ENCODE measurements around the gene ROBO4. TPM values are rescaled to one million over a fixed set of nuclear protein-coding genes. Genes with fewer than 3 reads are reported as not detected.

ROBO4 gene
- polyA plus RNA-seq, 2 of the 4 experiments (the other 2 are of a cell fraction) = not detected

DNA sequence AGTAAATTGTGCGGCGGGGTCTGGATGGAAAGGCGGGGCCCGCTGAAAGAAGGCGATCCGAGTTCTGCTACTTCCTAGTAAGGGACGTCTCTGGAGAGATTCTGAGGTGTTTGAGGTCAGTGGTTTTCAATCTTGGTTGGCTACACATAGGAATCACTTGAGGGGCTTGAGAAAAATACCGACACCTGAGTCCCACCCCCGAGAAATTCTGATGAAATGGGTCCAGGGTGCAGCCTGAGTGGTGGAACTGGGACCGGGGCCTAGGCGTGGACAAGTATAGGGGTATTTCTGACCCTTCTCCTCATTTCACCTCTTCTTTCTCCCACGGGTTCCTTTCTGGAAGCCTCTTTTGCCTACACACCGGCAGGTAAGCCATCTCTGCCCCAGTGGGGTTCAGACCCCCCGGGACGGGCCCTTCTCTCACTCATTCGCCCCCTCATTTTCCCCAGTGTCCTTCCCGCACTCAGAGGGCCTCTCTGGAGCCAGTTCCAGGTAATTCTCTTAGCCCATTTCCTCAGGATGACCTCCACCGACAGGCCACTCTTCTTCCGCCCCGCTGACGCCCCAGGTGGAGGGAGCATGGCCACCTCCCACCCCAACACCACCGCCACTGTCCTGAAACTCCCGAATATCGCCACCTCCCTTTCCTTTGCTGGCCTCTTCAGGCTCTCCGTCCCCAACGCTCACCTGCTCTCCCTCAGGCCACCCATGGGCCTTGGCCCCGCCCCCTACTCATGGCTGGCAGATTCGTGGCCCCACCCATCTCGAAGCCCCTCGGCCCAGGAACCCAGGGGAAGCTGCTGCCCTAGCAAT lies 20.6 kb downstream of the ROBO4 start:
- ATAC-seq (no peak), FAIRE-seq (no peak), DNase-seq (ENCODE audit: low read depth in 1 of 2, low spot score in 1 of 2) (no peak)
- Histone ChIP-seq H3K9me3 (no peaks in the 10 kb centered on the region), H3K27ac (peak overlapping the region; percentile 92 to 94), H3K4me1 (peaks cover 6% of the 10 kb centered on the region; the same call in 1 of the 3 replicates), H3K4me2 (peak overlapping the region; percentile 97), H3K4me3 (peak overlapping the region; percentile 61)
- WGBS (ENCODE audit: missing lambda C conversion rate) = 82% methylated on average over 30 of the region's 30 CpGs
- ChIA-PET POLR2A (interaction anchor here (0.5 to 1.8 kb wide), 19 partner anchors 10 to 254 kb away, joined by 3 to 35 read pairs (median 4); partner anchors contain the start of genes CCDC15, MSANTD2, ROBO4 and TBRG1), CTCF (interaction anchor here (0.6 to 5.5 kb wide), 38 partner anchors 8 to 472 kb away, joined by 3 to 38 read pairs (median 4); partner anchors contain the start of genes CCDC15, ROBO3 and ROBO4)
- TF ChIP-seq PHF8 (IDR thresholded peaks at IDR 0.05; ENCODE audit: borderline replicate concordance, low read depth) = no peak

DNA sequence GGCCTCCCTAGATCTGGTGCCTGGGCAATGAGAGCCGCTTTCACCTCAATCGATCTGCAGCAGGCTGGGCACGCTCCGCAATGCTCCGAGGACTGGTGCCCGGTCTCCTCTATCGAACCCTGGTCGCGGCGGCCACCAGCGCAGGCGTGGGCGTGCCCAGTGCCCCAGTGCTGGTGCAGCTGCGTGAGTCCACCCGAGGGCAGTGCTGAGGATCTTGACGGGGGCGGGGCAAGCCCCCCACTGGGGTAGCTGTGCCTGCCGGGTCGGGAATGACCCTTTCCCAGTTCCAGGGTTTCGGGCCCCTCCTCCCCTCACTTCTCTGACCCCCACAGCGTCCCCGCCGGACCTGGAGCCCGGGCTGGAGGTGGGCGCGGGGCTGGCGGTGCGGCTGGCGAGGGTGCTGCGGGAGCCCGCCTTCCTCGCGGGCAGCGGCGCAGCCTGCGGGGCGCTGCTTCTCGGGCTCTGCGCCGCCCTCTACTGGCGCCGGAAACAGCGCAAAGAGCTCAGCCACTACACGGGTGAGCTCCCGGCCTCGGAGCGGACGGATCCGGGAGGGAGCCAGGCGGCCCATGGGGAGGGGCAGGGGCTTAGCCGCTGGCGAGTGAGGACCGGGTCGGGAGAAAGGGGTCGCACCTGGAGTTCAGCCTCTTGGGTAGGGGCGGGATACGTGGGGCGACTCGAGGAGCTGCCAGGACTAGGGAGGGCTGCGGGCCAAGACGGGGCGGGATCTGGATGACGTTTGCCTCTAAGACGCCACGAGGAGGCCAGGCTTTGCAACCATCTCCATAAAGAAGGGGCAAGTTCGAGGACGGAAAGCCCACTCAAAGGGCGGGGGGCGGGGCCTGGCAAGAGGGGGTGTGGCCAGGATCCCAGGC lies 21.5 kb downstream of the ROBO4 start:
- H3K4me2 ChIP-seq = peak overlapping the region; percentile 97
- DNase-seq (ENCODE audit: low read depth in 1 of 2, low spot score in 1 of 2) (peak; percentile 76 to 90), FAIRE-seq (no peak), ATAC-seq (peak; percentile 91 to 97)
- H3K4me1 ChIP-seq = peaks cover 6% of the 10 kb centered on the region; the same call in 1 of the 3 replicates
- H3K9me3 ChIP-seq = no peaks in the 10 kb centered on the region
- H3K27ac ChIP-seq = peak overlapping the region; percentile 92 to 94
- H3K4me3 ChIP-seq = peak overlapping the region; percentile 61
- WGBS (ENCODE audit: missing lambda C conversion rate) = 0% methylated on average over 15 of the region's 69 CpGs
- TF ChIP-seq POLR2A (IDR thresholded peaks at IDR 0.05; ENCODE audit: low read length) (peak; percentile 49), MYC (IDR thresholded peaks at IDR 0.05; ENCODE audit: borderline replicate concordance, low read length) (no peak), JUNB (IDR thresholded peaks at IDR 0.05) (no peak), BHLHE40 (IDR thresholded peaks at IDR 0.05; ENCODE audit: low read depth, low read length) (no peak), TFCP2L1 (CRISPR knock-in tag; IDR thresholded peaks at IDR 0.05) (no peak), HDAC2 (IDR thresholded peaks at IDR 0.05) (no peak), FOSB (CRISPR knock-in tag; IDR thresholded peaks at IDR 0.05) (no peak), RAD21 (conservative IDR thresholded peaks at IDR 0.05 in 1 of 2, IDR thresholded peaks at IDR 0.05 in 1 of 2) (peak; percentile 17 to 45; a peak in 3 of 5 replicates), SMC3 (IDR thresholded peaks at IDR 0.05) (peak; percentile 57), PHF8 (IDR thresholded peaks at IDR 0.05; ENCODE audit: borderline replicate concordance, low read depth) (peak; percentile 74; the same call in 1 of the 2 replicates), FOXS1 (CRISPR knock-in tag; IDR thresholded peaks at IDR 0.05) (no peak), JUN (IDR thresholded peaks at IDR 0.05) (0 out of 5 replicates have a peak, but pooled peaks of 1 of the 2 experiments have one; percentile 43), ZNF302 (CRISPR knock-in tag; IDR thresholded peaks at IDR 0.05) (no peak)
- TF ChIP-seq, protein P1, sequence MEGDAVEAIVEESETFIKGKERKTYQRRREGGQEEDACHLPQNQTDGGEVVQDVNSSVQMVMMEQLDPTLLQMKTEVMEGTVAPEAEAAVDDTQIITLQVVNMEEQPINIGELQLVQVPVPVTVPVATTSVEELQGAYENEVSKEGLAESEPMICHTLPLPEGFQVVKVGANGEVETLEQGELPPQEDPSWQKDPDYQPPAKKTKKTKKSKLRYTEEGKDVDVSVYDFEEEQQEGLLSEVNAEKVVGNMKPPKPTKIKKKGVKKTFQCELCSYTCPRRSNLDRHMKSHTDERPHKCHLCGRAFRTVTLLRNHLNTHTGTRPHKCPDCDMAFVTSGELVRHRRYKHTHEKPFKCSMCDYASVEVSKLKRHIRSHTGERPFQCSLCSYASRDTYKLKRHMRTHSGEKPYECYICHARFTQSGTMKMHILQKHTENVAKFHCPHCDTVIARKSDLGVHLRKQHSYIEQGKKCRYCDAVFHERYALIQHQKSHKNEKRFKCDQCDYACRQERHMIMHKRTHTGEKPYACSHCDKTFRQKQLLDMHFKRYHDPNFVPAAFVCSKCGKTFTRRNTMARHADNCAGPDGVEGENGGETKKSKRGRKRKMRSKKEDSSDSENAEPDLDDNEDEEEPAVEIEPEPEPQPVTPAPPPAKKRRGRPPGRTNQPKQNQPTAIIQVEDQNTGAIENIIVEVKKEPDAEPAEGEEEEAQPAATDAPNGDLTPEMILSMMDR (IDR thresholded peaks at IDR 0.05) = peak; percentile 65
- TF ChIP-seq, protein P2, sequence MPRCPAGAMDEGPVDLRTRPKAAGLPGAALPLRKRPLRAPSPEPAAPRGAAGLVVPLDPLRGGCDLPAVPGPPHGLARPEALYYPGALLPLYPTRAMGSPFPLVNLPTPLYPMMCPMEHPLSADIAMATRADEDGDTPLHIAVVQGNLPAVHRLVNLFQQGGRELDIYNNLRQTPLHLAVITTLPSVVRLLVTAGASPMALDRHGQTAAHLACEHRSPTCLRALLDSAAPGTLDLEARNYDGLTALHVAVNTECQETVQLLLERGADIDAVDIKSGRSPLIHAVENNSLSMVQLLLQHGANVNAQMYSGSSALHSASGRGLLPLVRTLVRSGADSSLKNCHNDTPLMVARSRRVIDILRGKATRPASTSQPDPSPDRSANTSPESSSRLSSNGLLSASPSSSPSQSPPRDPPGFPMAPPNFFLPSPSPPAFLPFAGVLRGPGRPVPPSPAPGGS (IDR thresholded peaks at IDR 0.05) = peak; percentile 56; the same call in 1 of the 3 replicates
- TF ChIP-seq, protein P3, sequence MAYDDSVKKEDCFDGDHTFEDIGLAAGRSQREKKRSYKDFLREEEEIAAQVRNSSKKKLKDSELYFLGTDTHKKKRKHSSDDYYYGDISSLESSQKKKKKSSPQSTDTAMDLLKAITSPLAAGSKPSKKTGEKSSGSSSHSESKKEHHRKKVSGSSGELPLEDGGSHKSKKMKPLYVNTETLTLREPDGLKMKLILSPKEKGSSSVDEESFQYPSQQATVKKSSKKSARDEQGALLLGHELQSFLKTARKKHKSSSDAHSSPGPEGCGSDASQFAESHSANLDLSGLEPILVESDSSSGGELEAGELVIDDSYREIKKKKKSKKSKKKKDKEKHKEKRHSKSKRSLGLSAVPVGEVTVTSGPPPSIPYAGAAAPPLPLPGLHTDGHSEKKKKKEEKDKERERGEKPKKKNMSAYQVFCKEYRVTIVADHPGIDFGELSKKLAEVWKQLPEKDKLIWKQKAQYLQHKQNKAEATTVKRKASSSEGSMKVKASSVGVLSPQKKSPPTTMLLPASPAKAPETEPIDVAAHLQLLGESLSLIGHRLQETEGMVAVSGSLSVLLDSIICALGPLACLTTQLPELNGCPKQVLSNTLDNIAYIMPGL (CRISPR knock-in tag; IDR thresholded peaks at IDR 0.05; ENCODE audit: borderline replicate concordance) = peak; percentile 52; the same call in 1 of the 2 replicates
- TF ChIP-seq, protein P4, sequence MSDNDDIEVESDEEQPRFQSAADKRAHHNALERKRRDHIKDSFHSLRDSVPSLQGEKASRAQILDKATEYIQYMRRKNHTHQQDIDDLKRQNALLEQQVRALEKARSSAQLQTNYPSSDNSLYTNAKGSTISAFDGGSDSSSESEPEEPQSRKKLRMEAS (IDR thresholded peaks at IDR 0.05) = peak; percentile 44
- TF ChIP-seq, protein P5, sequence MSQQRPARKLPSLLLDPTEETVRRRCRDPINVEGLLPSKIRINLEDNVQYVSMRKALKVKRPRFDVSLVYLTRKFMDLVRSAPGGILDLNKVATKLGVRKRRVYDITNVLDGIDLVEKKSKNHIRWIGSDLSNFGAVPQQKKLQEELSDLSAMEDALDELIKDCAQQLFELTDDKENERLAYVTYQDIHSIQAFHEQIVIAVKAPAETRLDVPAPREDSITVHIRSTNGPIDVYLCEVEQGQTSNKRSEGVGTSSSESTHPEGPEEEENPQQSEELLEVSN (IDR thresholded peaks at IDR 0.05; ENCODE audit: borderline replicate concordance, low read depth) = no peak
- ChIA-PET CTCF (interaction anchor here (0.6 to 5.5 kb wide), 36 partner anchors 9 to 471 kb away, joined by 3 to 38 read pairs (median 4); partner anchors contain the start of genes CCDC15, ROBO3 and ROBO4), POLR2A (interaction anchor here (0.5 to 1.8 kb wide), 19 partner anchors 9 to 253 kb away, joined by 3 to 35 read pairs (median 4); partner anchors contain the start of genes CCDC15, MSANTD2, ROBO4 and TBRG1)
